Colonic mucosa (tissue), 4 donors: ENCODE results near the gene AP4S1. TPM values are rescaled to one million over a fixed set of nuclear protein-coding genes. Genes with fewer than 3 reads are reported as not detected.

ENCODE experiments used
- DNase-seq: peaks from one replicate; pipeline ENCODE4 v3.0.0-alpha.2; 2020
- H3K27ac ChIP-seq: fragments of 200-600 bp; one replicate; pipeline ENCODE4 v1.8.0; 2021
- H3K27me3 ChIP-seq: fragments of 200-600 bp; one replicate; pipeline ENCODE4 v1.8.0; 2021
- H3K36me3 ChIP-seq: fragments of 200-600 bp; one replicate; pipeline ENCODE4 v1.8.0; 2021
- H3K4me1 ChIP-seq: fragments of 200-600 bp; one replicate; pipeline ENCODE4 v1.8.0; 2021; ENCODE audit warnings: mild to moderate bottlenecking
- H3K4me3 ChIP-seq: fragments of 200-600 bp; one replicate; pipeline ENCODE4 v1.8.0; 2021
- H3K9ac ChIP-seq, 2 donors: one replicate each; pipeline ENCODE4 v1.7.0; 2013; ENCODE audit warnings: control low read depth in 2 of 2, low read depth in 2 of 2, low read length in 2 of 2
- H3K9me3 ChIP-seq: fragments of 200-600 bp; one replicate; pipeline ENCODE4 v1.8.0; 2021
- intact Hi-C: fragments of 100-400 bp; cut with DNase I; formaldehyde crosslinking; loops from one replicate; pipeline ENCODE4 v1.14.1; 2022
- total RNA-seq, 2 donors: library from RNA; stranded (reverse); fragmentation: NEBNext Ultra II Directional in 1 of 2; extraction: Animal tissue kit (Norgen Biotek cat#: 25700) in 1 of 2; gene quantifications; one replicate each; pipeline ENCODE4 v1.2.1, GENCODE V29; 2021
- TF ChIP-seq, protein P1 (sequence below): fragments of 200-600 bp; IDR thresholded peaks from one replicate; pipeline ENCODE4 v1.8.0; 2022; ENCODE audit warnings: antibody characterized with exemption, mild to moderate bottlenecking
- donor health status: healthy.
- donor health status: DM: no; HTN: no; CAD: no.
- donor health status: DM: no; HTN: no; CAD: no.

Gene AP4S1
- total RNA-seq, 2 donors from 2014 or later = 3.3 to 4.9 TPM

DNA sequence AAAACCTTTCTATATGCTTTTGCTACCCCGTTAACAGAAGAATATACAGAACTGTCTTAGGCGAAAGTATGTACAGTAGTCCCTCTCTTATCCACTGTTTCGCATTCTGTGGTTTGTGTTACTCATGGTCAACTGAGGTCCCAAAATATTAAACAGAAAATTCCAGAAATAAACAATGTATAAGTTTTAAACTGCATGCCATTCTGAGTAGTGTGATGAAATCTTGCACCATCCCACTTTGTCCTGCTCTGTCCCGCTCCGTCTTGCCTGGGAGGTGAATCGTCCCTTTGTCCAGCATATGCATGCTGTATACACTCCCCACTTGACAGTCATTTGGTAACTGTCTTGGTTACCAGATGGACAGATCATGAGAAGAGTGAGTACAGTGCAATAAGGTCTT is 70.8 kb downstream of the AP4S1 start:
- Histone ChIP-seq H3K4me1 (no peaks in the 10 kb centered on the region), H3K27me3 (no peaks in the 10 kb centered on the region), H3K9me3 (no peaks in the 10 kb centered on the region), H3K4me3 (no peak overlapping the region), H3K27ac (no peak overlapping the region), H3K36me3 (no peaks in the 10 kb centered on the region), H3K9ac (no peak overlapping the region)
- TF ChIP-seq, protein P1, sequence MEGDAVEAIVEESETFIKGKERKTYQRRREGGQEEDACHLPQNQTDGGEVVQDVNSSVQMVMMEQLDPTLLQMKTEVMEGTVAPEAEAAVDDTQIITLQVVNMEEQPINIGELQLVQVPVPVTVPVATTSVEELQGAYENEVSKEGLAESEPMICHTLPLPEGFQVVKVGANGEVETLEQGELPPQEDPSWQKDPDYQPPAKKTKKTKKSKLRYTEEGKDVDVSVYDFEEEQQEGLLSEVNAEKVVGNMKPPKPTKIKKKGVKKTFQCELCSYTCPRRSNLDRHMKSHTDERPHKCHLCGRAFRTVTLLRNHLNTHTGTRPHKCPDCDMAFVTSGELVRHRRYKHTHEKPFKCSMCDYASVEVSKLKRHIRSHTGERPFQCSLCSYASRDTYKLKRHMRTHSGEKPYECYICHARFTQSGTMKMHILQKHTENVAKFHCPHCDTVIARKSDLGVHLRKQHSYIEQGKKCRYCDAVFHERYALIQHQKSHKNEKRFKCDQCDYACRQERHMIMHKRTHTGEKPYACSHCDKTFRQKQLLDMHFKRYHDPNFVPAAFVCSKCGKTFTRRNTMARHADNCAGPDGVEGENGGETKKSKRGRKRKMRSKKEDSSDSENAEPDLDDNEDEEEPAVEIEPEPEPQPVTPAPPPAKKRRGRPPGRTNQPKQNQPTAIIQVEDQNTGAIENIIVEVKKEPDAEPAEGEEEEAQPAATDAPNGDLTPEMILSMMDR = no peak
- intact Hi-C loops = no loop called here
- no peak for DNase-seq

DNA sequence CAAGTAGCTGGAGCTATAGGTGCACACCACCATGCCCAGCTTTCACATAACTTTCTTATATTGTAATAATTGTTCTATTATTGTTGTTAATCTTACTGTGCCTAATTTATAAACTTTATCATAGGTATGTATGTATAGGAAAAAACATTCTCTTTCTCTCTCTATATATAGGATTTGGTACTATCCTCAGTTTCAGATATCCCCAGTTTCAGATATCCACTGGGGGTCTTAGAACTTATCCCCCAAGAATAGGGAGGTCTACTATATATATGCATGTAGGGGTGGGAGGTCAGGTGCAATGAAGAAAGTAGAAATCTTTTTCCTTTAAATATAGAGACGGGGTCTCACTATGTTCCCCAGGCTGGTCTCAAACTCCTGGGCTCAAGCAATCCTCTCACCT is 71.6 kb downstream of the AP4S1 start:
- Histone ChIP-seq H3K27me3 (no peaks in the 10 kb centered on the region), H3K4me1 (no peaks in the 10 kb centered on the region), H3K4me3 (no peak overlapping the region), H3K9ac (no peak overlapping the region), H3K9me3 (no peaks in the 10 kb centered on the region), H3K27ac (no peak overlapping the region), H3K36me3 (no peaks in the 10 kb centered on the region)
- intact Hi-C loops = no loop called here
- TF ChIP-seq, protein P1 = no peak
- no peak for DNase-seq

DNA sequence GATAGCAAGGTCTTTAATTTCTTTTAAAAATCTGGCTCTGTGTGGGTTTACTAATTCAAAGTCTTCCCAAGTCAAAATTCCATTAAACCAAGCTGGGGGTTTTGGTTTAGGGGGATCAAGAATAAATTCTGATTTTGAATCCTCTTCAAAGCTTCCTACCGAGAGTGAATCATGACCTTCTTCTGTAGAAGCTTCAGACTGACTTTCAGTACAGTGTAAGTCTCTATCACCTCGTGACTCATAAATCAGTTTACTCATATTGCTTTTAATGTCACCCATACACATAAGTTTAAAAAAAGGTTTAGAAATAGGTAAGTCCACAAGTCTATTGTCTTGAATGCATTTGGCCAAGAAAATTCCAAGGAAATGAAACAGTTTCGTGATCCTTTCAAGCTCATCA is 81.3 kb downstream of the AP4S1 start:
- Histone ChIP-seq H3K4me3 (no peak overlapping the region), H3K9me3 (no peaks in the 10 kb centered on the region), H3K27ac (no peak overlapping the region), H3K4me1 (no peaks in the 10 kb centered on the region), H3K9ac (no peak overlapping the region), H3K27me3 (no peaks in the 10 kb centered on the region), H3K36me3 (peaks cover 10% of the 10 kb centered on the region)
- no peak for DNase-seq
- intact Hi-C loops = no loop called here
- TF ChIP-seq, protein P1 = no peak

DNA sequence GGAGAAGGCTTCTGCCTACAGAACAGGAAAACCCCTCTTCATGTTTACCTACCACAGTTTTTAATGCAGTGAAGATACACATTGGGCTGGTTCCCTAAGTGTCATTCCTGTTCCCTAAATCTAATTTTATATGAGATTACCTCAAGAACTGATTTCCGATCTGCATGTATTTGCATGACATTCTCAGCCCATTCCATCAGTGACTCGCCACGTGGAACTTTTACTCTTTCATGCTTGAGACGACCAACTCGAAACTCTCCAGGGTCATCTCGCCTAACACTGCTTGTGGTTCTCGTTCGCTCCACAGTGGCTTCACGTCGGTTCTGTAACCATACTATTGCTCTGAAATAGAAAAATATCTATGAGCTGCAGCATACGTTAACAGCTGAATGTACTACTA is 83.8 kb downstream of the AP4S1 start:
- Histone ChIP-seq H3K4me1 (no peaks in the 10 kb centered on the region), H3K4me3 (no peak overlapping the region), H3K27me3 (no peaks in the 10 kb centered on the region), H3K36me3 (peaks cover 21% of the 10 kb centered on the region), H3K9ac (no peak overlapping the region), H3K9me3 (no peaks in the 10 kb centered on the region), H3K27ac (no peak overlapping the region)
- no peak for DNase-seq
- TF ChIP-seq, protein P1 = no peak
- intact Hi-C loops = no loop called here

DNA sequence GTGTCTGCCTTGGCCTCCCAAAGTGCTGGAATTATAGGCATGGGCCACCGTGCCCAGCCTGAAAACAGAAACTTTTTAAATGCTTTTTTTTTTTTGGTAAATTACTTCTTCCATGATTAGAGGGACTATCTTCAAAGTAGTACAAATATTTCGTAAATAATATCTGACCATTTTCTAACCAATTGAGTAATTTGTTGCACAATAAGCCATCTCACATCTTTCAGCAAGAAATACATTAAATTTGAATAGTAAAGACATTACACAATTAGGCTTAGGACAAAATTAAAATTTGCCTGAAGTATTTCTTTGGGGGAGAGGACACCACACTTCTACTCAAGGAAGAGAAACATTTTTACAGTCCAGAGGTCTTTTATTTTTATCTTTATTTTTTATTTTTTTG is 85.4 kb downstream of the AP4S1 start:
- Histone ChIP-seq H3K4me1 (no peaks in the 10 kb centered on the region), H3K36me3 (peaks cover 31% of the 10 kb centered on the region), H3K9ac (no peak overlapping the region), H3K9me3 (no peaks in the 10 kb centered on the region), H3K4me3 (no peak overlapping the region), H3K27ac (no peak overlapping the region), H3K27me3 (no peaks in the 10 kb centered on the region)
- TF ChIP-seq, protein P1 = no peak
- intact Hi-C loops = no loop called here
- no peak for DNase-seq

DNA sequence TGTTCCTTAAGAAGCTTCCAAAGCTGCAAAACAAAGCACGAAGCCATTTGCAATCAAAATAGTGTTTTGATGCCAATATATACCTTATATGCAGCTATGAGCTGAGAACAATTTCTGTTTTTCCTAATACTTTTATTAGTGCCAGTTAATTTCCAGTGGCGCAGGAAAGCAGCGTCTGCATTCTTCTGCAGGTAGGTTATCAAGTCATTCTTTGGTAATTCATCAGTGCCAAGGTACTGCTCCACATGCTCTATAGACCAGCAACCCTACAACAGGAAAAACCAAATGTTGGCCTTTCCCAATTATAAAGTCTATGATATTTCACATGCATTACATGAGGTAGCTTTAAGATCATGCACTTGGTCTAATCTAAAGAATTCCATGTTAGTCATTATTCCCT is 88.3 kb downstream of the AP4S1 start:
- H3K4me3 ChIP-seq = no peak overlapping the region
- TF ChIP-seq, protein P1 = no peak
- H3K9ac ChIP-seq = no peak overlapping the region
- no peak overlapping the region for H3K27ac ChIP-seq
- DNase-seq = no peak
- H3K36me3 ChIP-seq = peaks cover 32% of the 10 kb centered on the region
- no peaks in the 10 kb centered on the region for H3K4me1 ChIP-seq
- intact Hi-C loops = no loop called here
- no peaks in the 10 kb centered on the region for H3K9me3 ChIP-seq
- H3K27me3 ChIP-seq = no peaks in the 10 kb centered on the region
